Epithelial cell of umbilical artery (primary cell): ENCODE results near the gene ANKK1. TPM values are rescaled to one million over a fixed set of nuclear protein-coding genes. Genes with fewer than 3 reads are reported as not detected.

Source experiments
- total RNA-seq: library from RNA; depleted of rRNA; stranded (reverse); fragments of >200 nt; gene quantifications from 2 replicates; pipeline ENCODE4 v1.2.3, GENCODE V29; 2014

ANKK1 gene
- not detected in 2 replicates for total RNA-seq

GRCh38 chr11:113387605-113388211 lies at the start of gene ANKK1:
TSS of gene ANKK1 (plus strand) at chr11:113387779. CDS start at chr11:113387885, 106 bp downstream.

Other genes with a start within 250 kb of the ANKK1 start
- gene TTC12, start 73.2 kb upstream of the ANKK1 start, total RNA-seq: 6.5 and 11.7 TPM in 2 replicates
- not detected in 2 replicates for gene DRD2, start 87.6 kb downstream of the ANKK1 start, total RNA-seq